NCI-H82 treated with DMSO at 0.1 percent for 48 hours (cell line): Measurements from ENCODE around the gene KHNYN.
A peak's percentile ranks its signal among the peaks of the same experiment; 100 is the strongest.
"Not testable (repeated sequence)": the region's sequence is repeated elsewhere in the genome, so short reads cannot be mapped to it uniquely, and the experiment has no call there.

ENCODE experiments used
- DNase-seq: peaks from one replicate; lab custom pipeline; 2025; ENCODE audit not compliant: unreplicated experiment; lab: John Stamatoyannopoulos, UW

KHNYN gene

DNA sequence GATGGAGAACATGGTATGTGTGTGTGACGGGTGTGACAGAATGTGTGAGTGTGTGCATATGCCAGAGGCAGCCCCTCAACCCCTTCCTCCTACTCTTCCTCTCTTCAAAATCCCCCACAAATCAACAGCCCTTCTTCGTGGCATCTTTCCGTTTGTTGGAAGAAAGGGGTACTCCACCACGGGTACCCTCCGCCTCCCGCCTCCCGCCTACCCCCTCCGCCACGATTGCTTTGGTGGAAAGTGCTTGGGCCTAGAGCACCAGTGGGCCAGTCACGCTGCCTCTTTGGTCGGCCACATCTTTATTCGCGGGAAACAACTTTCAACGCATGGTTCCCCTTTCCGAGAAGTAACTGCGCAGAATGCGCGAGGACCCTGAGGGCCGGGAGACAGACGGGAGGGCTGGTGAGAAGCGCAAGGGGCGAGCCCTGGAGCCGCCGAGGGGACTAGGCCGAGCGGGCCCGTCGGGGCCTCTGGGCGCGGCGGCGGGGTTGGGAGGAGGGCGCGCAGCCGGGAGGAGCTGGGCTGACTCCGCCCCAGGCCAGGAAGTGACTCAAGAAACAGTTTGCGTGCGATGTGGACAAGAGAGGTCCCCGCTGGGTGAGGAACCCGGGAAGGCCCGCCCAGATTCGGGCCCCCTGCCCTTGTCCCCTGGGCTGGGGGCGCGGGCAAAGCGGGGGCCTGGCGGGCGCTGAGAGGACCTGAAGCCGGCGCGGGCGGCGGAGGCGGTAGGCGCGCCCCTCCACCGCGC is at the start of gene KHNYN, which contains the start of gene CBLN3:
KHNYN (plus strand) TSS at position 560 of the 748 bp plus-strand sequence. CDS start 777 bp downstream, outside the sequence.
CBLN3 (minus strand) TSS at position 274 of the 748 bp plus-strand sequence. CDS start 614 bp downstream, outside the sequence.
- DNase-seq: peak; percentile 50

DNA sequence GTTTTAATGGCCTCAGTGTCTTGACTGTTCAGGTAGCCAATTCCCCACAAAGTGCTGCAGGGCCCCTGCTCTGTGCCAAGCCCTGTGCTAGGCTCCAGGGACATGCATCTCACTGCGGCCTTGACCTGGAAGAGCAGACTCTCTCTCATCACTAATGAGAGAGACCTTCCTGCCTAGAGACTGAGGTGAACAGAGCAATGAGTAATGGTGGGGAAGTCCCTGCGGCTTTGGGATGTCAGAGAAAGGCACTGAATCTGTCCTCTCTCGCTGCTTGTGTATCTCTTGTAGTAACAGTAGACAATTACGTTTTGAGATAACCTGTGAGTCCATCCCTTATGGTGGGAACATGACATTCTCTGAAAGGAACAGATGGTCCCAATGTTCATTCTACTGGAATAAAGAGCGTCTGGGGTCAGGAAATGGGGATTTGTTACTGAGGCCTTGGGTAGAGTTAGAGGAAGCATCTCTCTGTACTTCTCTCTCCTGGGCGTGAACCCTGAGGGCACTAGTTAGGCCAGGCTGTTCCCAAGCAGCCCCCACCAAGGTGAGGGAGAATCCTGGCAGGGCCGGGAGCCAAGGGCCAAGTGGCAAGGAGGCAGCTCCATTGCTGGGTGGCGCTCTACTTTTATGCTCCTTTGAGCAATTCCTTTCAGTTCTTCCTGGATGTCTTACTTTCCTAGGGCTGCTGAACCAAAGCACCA is 48.2 kb upstream of the KHNYN start:
- no peak for DNase-seq

DNA sequence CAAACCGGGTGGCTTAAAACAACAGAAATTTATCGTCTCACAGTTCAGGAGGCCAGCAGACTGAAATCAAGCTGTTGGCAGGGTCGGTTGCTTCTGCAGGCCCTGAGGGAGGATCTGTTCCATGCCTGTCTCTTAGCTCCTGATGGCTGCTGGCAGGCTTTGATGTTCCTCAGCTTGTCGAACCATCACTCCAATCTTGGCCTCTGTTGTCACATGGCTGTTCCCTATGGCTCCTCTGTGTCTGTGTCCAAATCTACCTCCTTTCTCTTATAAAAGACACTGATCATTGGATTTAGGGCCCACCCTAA is 47.7 kb upstream of the KHNYN start:
- no peak for DNase-seq

DNA sequence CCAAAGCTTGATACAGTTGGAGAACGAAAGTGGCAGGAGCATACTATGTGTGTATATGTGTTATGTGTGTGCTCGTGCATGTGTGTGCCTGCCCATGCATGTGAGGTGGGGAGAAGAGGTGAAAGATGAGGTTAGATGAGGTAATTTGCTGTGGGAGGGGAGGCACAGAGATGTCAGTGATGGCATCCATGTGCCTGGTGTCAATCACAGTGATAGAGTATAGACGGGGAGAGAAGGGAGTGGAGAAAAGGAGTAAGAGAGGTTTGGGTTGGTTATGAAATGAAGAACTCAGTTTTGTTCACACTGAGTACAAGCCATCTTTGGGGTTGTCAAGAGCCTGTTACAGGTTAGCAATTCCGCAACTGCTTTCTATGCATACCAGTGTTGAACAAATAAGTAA is 45.6 kb upstream of the KHNYN start:
- no peak for DNase-seq

DNA sequence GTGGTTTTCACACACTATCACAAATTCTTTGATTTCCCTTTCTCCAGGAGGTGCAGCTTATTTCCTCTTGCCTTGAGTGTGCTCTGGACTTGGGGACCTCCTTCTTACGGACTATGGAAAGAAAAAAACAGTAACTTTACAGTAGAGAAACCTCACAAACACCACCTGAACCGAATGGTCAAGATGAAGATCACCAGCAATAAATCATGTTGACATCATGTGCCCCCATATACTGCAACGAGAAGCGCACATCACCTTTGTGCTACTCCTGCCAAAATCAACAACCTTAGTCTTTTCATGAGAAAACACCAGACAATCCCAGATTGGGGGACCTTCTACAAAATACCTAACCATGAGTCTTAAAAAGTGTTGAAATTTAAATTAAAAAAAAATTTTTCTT is 44.2 kb upstream of the KHNYN start:
- DNase-seq: no peak

DNA sequence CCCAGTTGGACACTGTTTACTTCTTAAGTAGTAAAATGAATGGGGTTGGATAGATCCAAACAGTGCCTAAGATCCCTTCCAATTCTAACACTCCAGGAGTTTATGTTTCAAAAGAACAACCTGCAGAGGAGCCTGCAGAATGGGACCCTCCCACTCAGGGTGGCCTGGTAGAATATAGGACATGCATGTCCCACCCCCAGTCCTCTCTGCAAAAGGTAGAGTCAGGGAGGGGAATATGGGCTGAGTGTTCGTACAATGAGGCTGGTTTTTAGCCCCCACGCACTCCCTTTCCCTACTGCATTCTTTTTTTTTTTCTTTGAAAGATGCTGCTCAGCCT is 42.8 kb upstream of the KHNYN start:
- DNase-seq: no peak

DNA sequence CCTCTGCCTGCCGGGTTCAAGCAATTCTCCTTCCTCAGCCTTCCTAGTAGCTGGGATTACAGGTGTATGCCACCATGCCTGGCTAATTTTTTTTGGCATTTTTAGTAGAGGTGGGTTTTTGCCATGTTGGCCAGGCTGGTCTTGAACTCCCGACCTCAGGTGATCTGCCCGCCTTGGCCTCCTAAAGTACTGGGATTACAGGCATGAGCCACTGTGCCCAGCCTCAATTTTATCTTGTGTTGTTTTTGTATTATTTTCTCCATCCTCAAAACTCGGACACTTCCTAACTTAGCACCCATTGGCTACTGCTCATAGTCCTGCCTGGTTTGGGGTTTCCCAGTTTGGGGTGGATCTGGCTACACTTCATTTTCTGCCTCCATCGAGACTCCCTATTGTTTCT is 42.2 kb upstream of the KHNYN start:
- not testable (repeated sequence) for DNase-seq

DNA sequence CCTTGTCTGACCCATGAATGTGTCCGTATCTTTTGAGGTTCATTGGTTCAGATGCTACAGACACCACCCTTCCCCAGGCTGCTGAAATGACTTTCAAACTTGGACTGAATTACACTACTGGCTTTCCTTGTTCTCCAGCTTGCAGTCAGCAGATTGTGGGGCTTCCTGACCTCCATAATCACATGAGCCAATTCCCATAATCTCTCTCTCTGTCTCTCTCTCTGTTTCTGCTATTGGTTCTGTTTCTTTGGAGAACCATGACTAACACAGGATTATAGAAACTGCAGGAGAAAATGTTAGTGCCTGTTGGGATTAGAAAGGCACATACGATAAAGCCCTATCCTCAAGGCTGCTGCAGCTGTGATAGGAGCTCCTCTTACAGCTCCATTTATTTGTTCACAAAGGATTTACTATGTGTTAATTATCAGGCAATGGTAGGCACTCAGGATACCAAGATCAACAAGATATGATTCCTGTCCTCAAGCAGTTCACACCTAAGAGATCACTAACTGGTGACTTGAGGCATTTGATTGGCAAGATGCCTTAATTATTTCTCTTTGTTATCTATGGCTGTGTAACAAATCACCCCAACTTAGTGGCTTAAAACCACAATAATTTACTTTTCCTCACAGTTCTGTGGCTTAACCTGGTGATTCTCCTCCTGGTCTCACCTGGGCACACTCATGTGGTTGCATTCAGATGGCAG is 41.1 kb upstream of the KHNYN start:
- peak; percentile 83 for DNase-seq

DNA sequence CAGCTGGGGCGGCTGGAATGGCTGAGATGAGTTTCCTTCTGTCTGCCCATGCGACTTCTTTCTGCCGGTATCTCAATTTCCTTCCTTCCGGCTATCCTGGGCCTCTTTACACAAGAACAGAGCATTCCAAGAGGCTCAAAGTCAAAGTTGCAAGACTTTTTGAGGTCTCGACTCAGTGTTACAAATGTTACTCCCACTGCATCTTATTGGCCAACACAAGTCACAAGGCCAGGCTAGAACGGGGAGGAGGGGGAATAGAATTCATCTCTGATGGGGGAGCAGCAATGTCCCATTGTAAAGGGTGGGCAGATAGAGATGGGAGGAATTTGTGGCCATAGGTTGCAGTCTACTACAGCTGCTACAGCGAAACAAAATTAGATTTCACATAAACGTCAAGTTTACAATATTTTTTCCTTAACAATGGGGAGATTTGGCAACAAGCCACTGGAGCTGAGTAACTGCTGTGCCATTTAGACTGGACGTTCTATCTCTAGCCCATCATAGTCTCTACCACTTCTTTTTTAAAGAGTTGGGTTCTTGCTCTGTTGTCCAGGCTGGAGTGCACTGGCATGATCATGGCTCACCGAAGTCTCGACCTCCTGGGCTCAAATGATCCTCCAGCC is 40.4 kb upstream of the KHNYN start:
- no peak for DNase-seq

DNA sequence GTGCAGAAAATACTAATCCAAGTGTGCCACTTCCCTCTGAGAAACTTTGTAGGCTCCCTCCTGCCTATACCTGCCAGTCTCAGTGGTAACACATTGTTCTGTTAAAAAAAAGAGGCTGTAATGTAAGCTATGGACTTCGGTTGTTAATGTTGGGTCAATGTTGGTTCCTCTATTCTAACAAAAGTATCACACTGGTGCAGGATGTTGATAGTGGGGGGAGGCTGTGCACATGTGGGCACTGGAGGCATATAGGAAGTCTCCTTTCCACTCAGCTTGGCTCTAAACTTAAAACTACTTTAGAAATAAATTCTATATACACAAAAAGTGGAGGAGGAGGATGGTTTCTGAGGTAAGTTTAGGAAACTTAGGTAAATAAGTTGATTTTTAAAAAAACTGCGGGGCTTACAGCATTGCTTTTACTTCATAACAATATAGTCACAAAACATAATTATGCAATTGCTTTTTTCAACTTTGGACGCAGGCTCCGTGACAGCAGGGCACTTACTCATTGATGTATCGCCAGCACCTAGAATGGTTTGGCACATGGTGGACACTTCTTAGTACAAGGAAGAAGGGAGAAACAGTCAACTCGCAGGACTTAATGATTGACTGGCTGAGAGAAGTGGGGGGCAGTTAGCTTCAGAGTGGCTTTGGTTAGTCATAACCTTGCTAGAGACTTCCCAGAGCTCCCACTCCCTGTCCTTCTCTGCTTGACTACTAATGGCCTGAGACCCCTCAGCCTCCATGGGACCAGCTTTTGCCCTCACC is 38.9 kb upstream of the KHNYN start:
- no peak for DNase-seq

DNA sequence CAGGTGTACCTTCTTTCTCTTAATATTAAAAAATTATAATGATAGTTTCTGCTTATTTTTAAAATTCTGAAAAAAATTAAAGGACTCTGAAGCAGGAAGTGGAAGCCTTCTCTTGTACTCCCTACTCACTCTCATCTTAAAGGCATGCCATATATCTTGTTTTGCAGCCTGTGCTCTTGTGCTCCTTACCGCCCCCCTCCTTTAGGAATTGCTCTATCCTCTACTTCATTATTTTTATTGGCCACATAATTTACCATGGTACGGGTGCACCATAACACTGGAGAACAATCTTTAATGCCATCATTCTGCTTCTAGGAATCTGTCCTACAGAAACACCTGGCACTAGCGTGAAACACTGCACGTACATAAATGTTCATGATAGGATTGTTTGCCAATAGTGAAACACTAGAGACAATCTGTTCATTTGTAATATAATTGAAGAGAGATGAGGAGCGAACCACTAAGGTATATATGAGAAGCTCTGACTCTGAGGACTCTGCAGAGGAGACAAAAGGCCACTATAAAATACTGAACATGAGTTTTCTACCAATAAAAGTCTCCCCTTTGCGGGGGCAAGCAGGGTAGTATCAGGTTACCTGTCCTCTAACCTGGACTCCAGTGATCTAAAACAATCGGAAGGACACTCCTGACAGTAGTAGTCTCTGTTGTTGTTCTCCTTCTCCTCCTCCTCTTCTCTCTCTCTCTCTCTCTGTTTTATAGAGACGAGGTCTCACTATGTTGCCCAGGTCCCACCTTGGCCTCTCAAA is 37.2 kb upstream of the KHNYN start:
- no peak for DNase-seq

DNA sequence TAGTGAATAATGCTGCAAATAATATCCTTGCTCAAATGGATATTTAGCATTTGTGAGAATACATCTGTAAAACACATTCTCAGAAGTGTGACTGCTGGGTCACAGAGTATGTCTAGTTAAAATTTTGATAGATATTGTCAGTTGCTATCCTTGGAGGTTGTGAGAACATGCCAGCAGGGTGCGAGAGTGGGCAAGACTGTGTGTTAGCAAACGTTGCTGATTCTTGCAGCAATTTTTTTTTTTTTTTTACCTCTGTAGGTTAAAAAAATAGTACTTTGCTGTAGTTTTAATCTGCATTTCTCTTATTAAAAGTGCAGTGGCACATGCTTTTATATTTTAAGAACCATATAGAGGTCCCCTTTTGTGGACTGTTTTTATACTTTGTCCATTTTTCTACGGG is 35.5 kb upstream of the KHNYN start:
- no peak for DNase-seq

DNA sequence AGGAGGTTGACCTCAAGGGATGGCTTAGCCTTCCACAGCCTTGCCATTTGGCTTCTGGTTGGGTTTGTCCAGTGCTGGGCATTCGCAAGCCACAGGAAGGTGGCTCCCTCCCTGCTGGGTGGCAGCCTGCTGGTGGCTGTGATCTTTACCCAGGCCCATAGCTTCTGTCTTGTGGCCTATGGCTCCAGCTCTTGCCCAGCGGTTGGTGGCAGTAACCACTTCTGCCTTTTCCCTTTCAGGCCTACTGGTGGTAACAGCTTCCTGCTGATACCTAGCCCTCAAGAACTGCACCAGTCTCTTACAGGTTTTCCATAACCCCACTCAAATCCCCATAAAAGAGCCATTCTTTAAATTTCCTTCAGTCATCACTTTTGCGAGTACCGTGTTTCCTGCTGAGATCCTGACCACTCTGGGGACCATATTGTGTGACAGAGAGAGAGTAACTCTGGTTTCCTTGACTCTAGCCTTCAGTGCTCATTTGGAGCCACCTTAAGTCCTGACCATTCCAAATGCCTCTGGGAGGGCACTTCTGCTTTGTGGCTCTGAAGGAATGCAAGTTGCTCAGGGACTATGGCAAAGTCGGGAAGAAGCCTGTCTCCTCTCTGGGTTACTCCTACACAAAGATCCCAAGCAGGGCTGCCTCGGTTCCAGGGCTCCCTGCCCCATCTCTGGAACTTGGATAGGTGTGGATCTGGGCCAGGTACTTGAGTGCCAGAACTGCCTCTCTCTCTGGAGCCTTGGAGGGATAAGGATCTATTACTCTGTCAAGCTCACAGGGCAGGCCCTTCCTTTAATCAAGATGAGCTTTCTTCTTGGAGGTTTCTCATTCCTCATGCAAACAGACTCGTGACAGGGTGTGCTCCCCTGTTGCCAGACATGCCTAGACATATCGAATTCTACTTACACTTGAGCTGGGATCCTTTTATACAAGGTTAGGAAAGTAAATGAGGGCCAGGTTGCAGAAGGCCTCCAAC is 33.9 kb upstream of the KHNYN start:
- DNase-seq: no peak

DNA sequence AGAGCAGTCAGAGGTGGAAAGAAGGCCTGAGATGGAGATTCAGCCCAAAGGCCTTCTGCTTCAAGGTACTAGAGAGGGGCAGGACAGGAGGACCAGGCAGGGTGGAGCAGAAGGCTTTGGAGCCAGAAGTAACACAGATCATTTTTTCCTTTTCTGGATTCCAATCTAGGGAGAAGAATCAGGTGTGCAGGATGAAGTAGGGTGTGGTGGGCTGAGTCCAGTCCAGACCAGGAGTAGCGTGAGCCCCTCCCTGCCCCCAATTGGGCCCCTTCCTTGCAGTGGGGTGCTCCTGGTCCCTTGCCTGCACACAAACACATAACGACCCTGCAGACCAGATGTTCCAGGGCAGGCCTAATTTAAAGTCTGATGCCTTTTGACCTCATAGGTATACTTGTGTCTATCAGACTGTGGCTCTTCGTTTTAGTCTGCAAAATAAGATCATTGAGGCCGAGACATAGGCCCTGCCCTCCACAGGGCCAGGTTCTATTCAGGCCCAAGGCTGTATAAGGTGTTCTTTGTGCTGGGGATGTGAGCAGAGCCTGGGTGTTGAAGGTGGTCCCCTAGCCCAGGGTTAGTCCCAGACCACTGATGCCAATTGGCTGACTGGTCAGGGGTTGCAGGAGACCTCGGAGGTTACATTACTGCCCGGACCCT is 32.0 kb upstream of the KHNYN start:
- no peak for DNase-seq

DNA sequence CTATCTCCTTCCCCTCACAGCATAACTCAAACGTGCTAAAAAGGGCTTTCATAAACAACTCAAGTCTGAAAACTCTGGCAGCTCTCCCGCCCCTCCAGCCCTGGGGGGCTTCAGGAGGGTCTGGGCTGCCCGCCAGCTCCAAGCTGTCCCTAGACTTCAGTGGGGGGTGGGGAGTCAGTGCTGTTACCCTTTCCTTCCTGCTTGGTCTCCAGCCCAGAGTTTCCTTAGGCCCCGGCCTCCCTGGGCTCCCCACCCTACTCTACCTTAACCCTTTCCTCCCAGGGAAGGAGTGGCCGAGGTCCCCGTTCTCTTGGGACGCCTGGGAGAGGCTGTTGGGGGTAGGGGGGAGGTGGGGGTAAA is 31.5 kb upstream of the KHNYN start:
- peak; percentile 13 for DNase-seq

DNA sequence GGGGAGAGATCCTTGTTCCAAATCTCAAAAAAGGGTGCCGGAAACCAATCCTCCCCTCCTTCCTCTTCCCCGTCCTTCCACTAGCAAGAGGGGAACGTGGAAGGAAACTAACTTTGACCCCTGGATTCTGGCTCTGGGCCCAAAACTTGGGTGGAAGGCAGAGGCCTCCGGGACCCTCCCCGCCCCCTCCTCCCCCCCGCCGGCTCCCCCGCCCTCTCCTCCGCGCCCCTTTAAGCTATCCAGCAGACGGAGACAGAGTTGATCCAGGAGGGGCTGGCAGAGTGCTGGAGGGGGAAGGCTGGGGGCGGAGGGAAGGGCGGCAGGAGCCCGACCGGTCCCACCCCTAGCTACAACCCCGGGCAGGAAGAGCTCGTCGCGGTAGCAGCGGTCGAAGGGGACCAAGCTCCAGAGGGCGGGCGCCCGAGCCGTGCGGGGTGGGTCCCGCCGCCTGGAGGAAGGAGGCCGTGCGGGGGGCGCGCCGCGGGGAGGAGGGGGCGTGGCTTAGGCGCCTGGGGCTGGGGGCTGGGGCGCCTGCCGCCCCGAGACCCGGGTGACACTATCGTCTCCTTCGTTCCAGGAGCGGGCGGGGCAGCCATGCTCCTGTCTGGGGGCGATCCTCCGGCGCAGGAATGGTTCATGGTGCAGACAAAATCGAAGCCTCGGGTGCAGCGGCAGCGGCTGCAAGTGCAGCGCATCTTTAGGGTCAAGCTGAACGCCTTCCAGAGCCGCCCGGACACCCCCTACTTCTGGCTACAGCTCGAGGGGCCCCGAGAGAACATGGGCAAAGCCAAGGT is 30.9 kb upstream of the KHNYN start, which contains the start of gene NYNRIN:
NYNRIN (plus strand) TSS at position 351 of the 794 bp plus-strand sequence; CDS start at position 595, 244 bp downstream.
- peak; percentile 43 for DNase-seq

DNA sequence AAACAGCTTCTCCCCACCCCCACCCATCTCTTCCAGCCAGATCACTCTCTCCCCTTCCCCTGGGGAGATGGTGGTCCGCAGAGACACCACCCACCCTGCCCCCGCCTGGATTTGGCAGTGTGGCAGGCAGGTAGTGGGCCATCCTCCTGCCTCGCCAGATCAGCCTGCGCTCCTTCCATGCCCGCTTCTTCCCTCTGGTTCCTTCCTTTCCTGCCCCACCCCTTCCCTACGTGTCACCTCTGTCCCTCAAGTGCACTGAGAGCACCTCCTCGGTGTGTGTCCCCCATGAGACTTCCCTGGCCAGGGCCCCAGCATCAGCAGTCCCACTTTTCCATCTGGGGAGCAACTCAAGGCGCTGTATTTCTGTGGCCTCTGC is 30.3 kb upstream of the KHNYN start:
- no peak for DNase-seq
